SH-SY5Y (cell line): ENCODE measurements around the gene ABLIM2.

Experiments
- GATA2 ChIP-seq: IDR thresholded peaks from 2 replicates; pipeline ENCODE4 v1.6.1; 2011; ENCODE audit warnings: mild to moderate bottlenecking, low read depth, low read length
- GATA3 ChIP-seq: IDR thresholded peaks from 2 replicates; pipeline ENCODE4 v1.6.1; 2011; ENCODE audit warnings: low read depth, mild to moderate bottlenecking, low read length, moderate library complexity

The ABLIM2 gene

DNA sequence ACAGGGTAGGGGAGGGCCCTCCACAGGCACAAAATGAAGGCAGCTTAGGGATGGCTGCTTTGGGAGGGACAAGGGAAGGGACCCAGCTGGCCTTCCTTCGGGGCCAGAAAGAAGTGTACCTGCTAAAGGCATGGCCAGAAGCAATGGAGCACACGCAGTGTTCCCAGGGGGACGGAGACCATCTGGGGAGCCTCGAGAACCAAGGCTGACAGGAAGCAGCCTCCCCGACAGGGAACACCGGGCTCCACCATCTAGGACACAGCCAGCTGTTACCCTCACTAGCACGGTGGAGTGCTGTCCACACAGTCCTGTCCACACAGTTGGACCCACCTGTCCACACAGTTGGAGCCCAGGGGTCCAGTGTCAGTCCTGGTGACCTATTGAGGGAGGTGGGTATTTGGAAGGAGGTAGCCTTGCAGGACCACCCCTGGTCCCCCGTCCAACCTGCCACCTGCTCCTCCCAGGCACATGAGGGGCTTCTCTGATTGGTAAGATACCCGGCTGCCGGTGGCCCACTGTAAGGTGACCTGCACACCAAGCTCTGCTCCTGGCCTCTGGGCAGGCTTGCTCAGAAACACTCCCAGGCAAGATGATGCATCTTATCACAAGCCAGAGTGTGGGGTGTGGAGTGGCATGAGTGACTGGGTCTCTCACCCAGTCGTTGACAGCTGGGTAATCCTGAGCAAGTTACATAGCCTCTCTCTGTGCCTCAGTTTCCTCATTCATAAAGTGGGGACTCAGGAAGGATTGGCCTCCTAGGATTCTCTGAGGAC lies 198.4 kb downstream of the ABLIM2 start:
- no peak for TF ChIP-seq GATA3
- no peak for TF ChIP-seq GATA2

DNA sequence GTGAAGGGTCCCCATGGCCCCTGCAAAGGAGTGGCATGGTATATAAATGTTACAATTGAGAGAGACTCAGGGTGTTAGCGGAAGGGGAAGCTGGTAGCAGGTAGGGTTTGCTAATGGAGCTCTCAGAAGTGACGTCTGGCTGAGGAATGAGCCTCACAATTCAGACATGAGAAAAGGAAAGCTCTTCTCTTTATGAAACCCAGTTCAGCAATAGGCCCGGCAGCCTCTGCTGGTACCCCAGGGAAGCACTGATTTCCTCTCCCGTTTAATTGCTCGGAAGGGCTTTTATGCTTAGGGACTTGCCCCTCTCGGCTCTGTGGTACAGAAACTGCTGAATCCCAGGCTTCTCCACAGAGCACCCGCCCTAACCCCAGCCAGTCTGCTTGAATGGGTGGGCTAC lies 199.5 kb downstream of the ABLIM2 start:
- TF ChIP-seq GATA2, result no peak
- TF ChIP-seq GATA3, result no peak

DNA sequence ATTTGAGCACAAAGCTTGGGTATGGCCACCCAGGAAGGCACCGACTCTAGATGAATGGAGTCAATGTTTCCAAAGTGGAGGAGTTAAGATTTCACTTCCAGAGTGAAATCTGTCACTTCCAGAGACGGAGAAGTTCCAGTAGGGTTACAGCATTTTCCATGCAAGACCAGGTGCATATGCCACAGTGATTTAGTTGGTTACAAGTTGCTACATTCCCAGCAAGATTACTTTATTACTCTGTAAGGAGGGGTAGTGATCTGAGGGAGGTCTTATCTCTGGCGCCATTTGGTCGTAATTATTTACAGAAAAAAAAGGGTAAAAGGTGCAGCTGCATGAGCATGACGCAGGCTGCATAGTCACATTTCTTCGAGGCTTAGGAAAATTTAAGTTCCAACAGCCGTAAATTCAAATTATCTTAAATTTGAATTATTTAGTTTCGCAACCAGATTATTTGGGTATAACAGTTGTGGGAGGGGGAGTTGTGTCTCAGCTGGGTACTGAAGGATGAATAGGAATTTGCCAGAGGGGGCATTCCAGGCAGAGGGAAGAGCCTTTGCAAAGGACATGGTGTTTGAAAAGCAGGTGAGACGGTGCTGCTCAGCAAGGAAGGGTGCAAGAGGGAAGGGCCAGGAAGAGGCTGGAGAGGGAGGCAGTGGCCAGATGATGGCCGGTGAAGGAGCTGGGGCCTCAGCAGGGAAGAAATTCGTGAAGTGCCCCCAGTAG lies 201.5 kb downstream of the ABLIM2 start:
- no peak for TF ChIP-seq GATA2
- TF ChIP-seq GATA3, result no peak

GRCh38 chr4:7956270-7956808 lies 202.3 kb downstream of the ABLIM2 start:
- no peak for TF ChIP-seq GATA2
- TF ChIP-seq GATA3, result no peak

- TF ChIP-seq GATA2, result no peak
- TF ChIP-seq GATA3, result no peak
Measured at GRCh38 chr4:7955393-7955792, 203.2 kb downstream of the ABLIM2 start.

DNA sequence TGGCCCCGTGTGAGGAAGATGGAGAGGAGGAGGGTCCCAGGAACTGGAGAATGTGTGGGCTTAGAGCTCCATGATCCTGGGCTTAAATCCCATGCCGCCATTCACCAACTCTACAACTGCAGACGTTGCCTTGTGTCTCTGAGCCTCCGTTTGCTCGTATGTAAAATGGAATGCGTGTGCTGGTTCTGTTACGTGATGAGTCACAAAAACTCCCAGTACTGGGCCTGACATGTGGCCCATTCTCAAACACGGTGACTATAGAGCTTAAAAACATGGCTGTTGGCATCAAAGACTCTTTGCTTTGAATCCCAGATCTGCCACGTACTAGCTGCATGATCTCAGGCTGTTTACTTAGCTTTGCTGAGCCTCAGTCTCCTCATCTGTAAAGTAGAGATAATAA lies 206.0 kb downstream of the ABLIM2 start:
- TF ChIP-seq GATA2, result no peak
- no peak for TF ChIP-seq GATA3

- TF ChIP-seq GATA2, result no peak
- TF ChIP-seq GATA3, result no peak
Measured at GRCh38 chr4:7950301-7951092, 208.1 kb downstream of the ABLIM2 start.

- TF ChIP-seq GATA2 (no peak), GATA3 (no peak)
Measured at GRCh38 chr4:7949759-7950158, 208.9 kb downstream of the ABLIM2 start.

- no peak for TF ChIP-seq GATA3
Measured at GRCh38 chr4:7947927-7948326, 210.7 kb downstream of the ABLIM2 start.

DNA sequence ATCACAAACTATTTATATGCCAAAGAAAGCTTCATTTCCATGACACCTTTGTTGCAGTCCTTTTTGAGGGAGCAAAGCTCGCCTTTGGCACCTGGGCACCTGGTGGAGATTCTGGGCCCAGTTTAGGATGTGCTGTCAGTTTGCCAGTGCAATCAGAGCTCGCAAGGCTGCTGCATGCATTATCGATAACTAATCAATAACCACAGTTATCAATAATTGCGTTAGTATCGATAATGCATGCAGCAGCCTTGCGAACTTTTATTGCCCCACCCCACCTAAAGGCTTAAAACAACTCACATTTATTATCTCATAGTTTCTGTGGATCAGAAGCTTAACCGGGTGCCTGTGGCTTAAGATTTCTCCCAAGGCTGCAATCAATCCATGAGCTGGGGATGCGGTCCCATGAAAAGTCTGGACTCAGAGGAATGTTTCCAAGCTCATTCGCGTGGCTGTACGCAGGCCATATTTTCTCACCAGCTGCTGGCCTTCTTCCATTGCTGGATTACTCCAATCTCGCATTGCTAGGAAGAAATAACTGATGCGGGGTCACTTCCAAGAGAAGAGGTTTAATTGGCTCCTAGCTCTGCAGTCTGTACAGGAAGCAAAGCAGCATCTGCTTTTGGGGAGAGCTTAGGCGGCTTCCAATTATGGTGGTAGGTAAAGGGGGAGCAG lies 212.8 kb downstream of the ABLIM2 start:
- no peak for TF ChIP-seq GATA2
- TF ChIP-seq GATA3, result no peak

- TF ChIP-seq GATA2, result no peak
Measured at GRCh38 chr4:7944599-7945220, 213.9 kb downstream of the ABLIM2 start.

DNA sequence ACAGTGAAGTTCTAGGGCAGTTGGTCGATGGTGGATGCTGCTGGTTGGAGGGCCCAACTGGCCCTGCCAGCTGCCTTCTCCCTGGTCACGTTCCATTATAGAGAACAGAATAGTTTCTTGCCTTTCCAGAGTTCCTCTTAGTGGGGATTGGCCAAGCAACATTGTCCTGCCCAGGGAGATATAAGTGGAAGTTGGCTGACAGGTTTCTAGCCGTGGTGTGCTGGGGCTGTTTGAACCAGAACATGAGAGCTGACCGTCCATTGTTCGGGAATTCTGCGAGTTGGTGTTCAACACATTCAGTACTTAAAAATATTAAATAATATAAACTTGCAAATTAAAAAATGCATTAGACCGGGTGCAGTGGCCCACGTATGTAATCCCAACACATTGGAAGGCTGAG lies 215.4 kb downstream of the ABLIM2 start:
- TF ChIP-seq GATA3, result no peak
- no peak for TF ChIP-seq GATA2

DNA sequence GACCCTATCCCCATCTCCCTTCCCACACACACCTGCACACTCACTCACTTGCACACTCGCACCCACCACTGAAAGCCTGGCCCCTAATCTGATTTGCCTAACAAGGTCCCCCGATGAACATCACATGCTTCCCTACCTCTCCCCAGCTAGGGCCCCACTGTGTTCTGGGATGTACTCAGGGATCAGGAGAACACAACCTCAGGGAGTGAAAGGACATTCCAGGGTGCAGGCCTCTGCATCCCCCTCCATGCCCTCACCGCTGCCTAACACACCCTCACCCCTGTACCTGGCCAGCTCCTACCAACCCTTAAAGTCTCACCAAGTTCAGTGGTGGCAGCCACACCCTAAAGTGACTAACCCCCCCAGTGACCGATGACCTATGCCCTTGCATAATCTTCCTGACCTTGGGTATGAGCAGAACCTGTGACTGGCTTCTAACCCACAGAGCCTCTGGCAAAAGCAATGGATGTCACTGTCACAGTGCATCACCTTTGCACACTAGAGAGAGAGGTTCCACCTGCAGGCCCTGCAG lies 216.6 kb downstream of the ABLIM2 start:
- no peak for TF ChIP-seq GATA3
- no peak for TF ChIP-seq GATA2
